NCI-H2227 treated with DMSO at 0.1 percent for 48 hours (cell line): ENCODE results near the gene AFAP1.
A peak's percentile ranks its signal among the peaks of the same experiment; 100 is the strongest.

Experiments
- DNase-seq: peaks from one replicate; lab custom pipeline; 2025; lab: John Stamatoyannopoulos, UW

AFAP1 gene

GRCh38 chr4:7892212-7893019 is 47.2 kb downstream of the AFAP1 start:
- DNase-seq: peak; percentile 13

- DNase-seq: no peak
Measured at GRCh38 chr4:7890635-7891393, 48.8 kb downstream of the AFAP1 start.

GRCh38 chr4:7887436-7887835 is 52.2 kb downstream of the AFAP1 start:
- no peak for DNase-seq

- peak; percentile 47 for DNase-seq
Measured at GRCh38 chr4:7886007-7886973, 53.4 kb downstream of the AFAP1 start.

- DNase-seq: no peak
Measured at GRCh38 chr4:7885216-7886006, 54.2 kb downstream of the AFAP1 start.

- no peak for DNase-seq
Measured at GRCh38 chr4:7880683-7881082, 59.0 kb downstream of the AFAP1 start.

- DNase-seq: no peak
Measured at GRCh38 chr4:7879127-7879526, 60.5 kb downstream of the AFAP1 start.

GRCh38 chr4:7878323-7878722 is 61.3 kb downstream of the AFAP1 start:
- DNase-seq: no peak

- DNase-seq: no peak
Measured at GRCh38 chr4:7877176-7877575, 62.5 kb downstream of the AFAP1 start.

- DNase-seq: no peak
Measured at GRCh38 chr4:7876201-7876875, 63.3 kb downstream of the AFAP1 start.

GRCh38 chr4:7874838-7875237 is 64.8 kb downstream of the AFAP1 start:
- DNase-seq: no peak

GRCh38 chr4:7873881-7874280 is 65.8 kb downstream of the AFAP1 start:
- no peak for DNase-seq

- DNase-seq: no peak
Measured at GRCh38 chr4:7872264-7872771, 67.3 kb downstream of the AFAP1 start.

- no peak for DNase-seq
Measured at GRCh38 chr4:7871356-7871755, 68.3 kb downstream of the AFAP1 start.

GRCh38 chr4:7868892-7869471 is 70.7 kb downstream of the AFAP1 start:
- DNase-seq: no peak

GRCh38 chr4:7868436-7868775 is 71.3 kb downstream of the AFAP1 start:
- no peak for DNase-seq

GRCh38 chr4:7867701-7868435 is 71.8 kb downstream of the AFAP1 start:
- no peak for DNase-seq

- no peak for DNase-seq
Measured at GRCh38 chr4:7867191-7867590, 72.5 kb downstream of the AFAP1 start.

GRCh38 chr4:7865533-7865932 is 74.1 kb downstream of the AFAP1 start:
- no peak for DNase-seq

GRCh38 chr4:7864685-7865084 is 75.0 kb downstream of the AFAP1 start:
- DNase-seq: no peak
